ENCODE measurements around the gene DGKZ. TPM values are rescaled to one million over a fixed set of nuclear protein-coding genes. Genes with fewer than 3 reads are reported as not detected.
A peak's percentile ranks its signal among the peaks of the same experiment; 100 is the strongest.

The DGKZ gene
- polyA plus RNA-seq, 5 donors = 26.6 to 53.1 (median 32.4) TPM

GRCh38 chr11:46392421-46393230 lies 45.4 kb downstream of the DGKZ start:
- peak; percentile 82 to 83 for DNase-seq

- DNase-seq = no peak
These were observed 46.0 kb downstream of the DGKZ start for GRCh38 chr11:46393231-46393616.

GRCh38 chr11:46393759-46394158 lies 46.5 kb downstream of the DGKZ start:
- no peak for DNase-seq

- no peak for DNase-seq
These were observed 50.3 kb downstream of the DGKZ start for GRCh38 chr11:46397526-46397925.

- DNase-seq = no peak
These were observed 56.0 kb downstream of the DGKZ start for GRCh38 chr11:46402957-46403902.

GRCh38 chr11:46404476-46405017 lies 57.3 kb downstream of the DGKZ start:
- no peak for DNase-seq

GRCh38 chr11:46407635-46408034 lies 60.4 kb downstream of the DGKZ start:
- no peak for DNase-seq

- DNase-seq = no peak
These were observed 61.2 kb downstream of the DGKZ start for GRCh38 chr11:46408407-46408986.

- no peak for DNase-seq
These were observed 62.8 kb downstream of the DGKZ start for GRCh38 chr11:46410021-46410420.

GRCh38 chr11:46413760-46414465 lies 66.7 kb downstream of the DGKZ start:
- DNase-seq = no peak

- no peak for DNase-seq
These were observed 67.2 kb downstream of the DGKZ start for GRCh38 chr11:46414466-46414796.

- DNase-seq = no peak
These were observed 67.6 kb downstream of the DGKZ start for GRCh38 chr11:46414879-46415278.

- no peak for DNase-seq
These were observed 70.4 kb downstream of the DGKZ start for GRCh38 chr11:46417711-46418110.

- no peak for DNase-seq
These were observed 71.5 kb downstream of the DGKZ start for GRCh38 chr11:46418751-46419150.

GRCh38 chr11:46420513-46420912 lies 73.2 kb downstream of the DGKZ start:
- DNase-seq = no peak

- DNase-seq = no peak
These were observed 74.1 kb downstream of the DGKZ start for GRCh38 chr11:46421257-46421880.

- no peak for DNase-seq
These were observed 75.3 kb downstream of the DGKZ start for GRCh38 chr11:46422588-46422987.

- no peak for DNase-seq
These were observed 79.1 kb downstream of the DGKZ start for GRCh38 chr11:46426233-46426991.

- no peak for DNase-seq
These were observed 80.1 kb downstream of the DGKZ start for GRCh38 chr11:46427364-46427763.

GRCh38 chr11:46429717-46430116 lies 82.5 kb downstream of the DGKZ start:
- no peak for DNase-seq
